HG02943 (cell line): ENCODE results near the gene ZBTB34.
"Not testable (repeated sequence)": the region's sequence is repeated elsewhere in the genome, so short reads cannot be mapped to it uniquely, and the experiment has no call there.

Experiments used
- ATAC-seq: cut with Tn5 transposase; IDR thresholded peaks from one replicate; pipeline ENCODE4 v1.9.1; 2021; ENCODE audit warnings: mild to moderate bottlenecking, low read depth, moderate library complexity; ENCODE audit not compliant: unreplicated experiment

The ZBTB34 gene, protein sequence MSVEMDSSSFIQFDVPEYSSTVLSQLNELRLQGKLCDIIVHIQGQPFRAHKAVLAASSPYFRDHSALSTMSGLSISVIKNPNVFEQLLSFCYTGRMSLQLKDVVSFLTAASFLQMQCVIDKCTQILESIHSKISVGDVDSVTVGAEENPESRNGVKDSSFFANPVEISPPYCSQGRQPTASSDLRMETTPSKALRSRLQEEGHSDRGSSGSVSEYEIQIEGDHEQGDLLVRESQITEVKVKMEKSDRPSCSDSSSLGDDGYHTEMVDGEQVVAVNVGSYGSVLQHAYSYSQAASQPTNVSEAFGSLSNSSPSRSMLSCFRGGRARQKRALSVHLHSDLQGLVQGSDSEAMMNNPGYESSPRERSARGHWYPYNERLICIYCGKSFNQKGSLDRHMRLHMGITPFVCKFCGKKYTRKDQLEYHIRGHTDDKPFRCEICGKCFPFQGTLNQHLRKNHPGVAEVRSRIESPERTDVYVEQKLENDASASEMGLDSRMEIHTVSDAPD

GRCh38 chr9:126860077-126860756, at the start of gene ZBTB34:
Gene ZBTB34, plus strand, starts transcription at chr9:126860639. Its CDS starts 18,761 bp downstream, at chr9:126879400.
- peak; percentile 55 for ATAC-seq

- no peak for ATAC-seq
Measured at GRCh38 chr9:126813072-126813471, 47.4 kb upstream of the ZBTB34 start.

- no peak for ATAC-seq
Measured at GRCh38 chr9:126814091-126814490, 46.3 kb upstream of the ZBTB34 start.

DNA sequence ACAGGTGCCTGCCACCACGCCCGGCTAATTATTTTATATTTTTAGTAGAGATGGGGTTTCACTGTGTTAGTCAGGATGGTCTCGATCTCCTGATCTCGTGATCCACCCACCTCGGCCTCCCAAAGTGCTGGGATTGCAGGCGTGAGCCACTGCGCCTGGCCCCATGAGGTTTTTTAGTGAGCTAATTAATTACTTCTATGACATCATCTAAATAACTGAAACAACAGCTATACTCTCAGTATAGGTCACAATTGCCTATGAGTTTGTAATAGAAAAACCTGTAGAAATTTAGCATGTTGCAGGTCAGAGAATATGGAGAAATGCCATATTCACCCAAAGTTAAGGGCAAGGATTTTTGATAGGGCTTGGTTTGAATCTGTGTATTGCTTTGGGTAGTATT, 42.8 kb upstream of the ZBTB34 start:
- ATAC-seq = not testable (repeated sequence)

- ATAC-seq = no peak
Measured at GRCh38 chr9:126818482-126818881, 42.0 kb upstream of the ZBTB34 start.

DNA sequence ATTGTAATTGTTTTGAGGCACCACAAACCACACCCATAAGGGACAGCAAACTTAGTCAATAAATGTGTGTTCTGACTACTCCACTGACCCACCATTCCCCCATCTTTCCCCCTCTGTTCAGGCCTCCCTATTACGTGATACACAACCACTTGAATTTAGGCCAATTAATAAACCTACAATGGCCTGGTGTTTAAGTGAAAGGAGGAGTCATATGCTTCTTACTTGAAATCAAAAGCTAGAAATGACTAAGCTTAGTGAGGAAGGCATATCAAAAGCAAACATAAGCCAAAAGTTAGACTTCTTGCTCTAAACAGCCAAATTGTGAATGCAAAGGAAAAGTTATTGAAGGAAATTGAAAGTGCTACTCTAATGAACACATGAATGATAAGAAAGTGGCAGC, 41.0 kb upstream of the ZBTB34 start:
- ATAC-seq = no peak

- ATAC-seq = no peak
Measured at GRCh38 chr9:126822278-126822677, 38.2 kb upstream of the ZBTB34 start.

DNA sequence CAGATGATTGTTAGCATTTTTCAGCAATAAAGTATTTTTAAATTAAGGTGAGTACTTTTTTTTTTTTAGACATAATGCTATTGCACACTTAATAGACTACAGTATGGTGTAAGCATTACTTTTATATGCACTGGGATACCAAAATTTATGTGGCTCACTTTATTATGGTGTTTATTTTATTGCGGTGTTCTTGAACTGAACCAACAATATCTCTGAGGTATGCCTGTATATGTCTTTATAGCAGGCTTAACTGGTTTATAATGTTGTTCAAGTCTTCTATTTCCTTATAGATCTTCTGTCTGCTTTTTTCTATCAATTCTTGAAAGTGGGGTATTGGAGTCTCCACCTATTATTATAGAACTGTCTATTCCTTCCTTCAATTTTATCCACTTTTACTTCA, 37.6 kb upstream of the ZBTB34 start:
- ATAC-seq = no peak

DNA sequence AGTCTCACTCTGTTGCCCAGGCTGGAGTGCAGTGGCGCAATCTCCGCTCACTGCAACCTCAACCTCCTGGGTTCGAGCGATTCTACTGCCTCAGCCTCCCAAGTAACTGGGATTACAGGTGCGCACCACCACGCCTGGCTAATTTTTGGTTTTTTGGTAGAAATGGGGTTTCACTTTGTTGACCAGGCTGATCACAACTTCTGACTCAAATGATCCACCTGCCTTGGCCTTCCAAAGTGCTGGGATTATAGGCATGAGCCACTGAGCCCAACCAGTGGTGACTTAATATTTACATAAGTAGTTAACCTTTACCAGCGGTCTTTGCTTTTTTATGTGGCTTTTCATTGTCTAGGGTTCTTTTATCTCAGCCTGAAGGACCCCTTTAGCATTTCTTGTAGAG, 36.4 kb upstream of the ZBTB34 start:
- not testable (repeated sequence) for ATAC-seq

DNA sequence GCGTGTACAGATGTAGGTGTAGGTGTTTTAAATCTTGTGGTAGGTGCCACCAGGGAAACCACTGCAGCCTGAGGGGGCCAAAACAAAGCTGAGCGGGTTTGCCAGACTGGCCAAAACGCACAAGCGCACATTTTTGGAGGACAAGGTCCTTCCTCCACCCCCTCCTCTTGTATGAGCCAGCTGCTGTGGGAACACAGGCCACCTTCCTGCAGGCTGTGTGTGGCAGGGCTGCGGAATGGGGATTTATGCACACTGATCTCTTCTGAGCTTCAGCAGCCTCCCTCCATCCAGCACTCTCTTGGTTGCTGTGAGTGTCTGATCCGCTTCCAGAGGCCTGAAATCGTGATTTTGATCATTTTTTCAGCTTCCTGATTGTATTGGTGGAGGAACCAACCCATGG, 33.2 kb upstream of the ZBTB34 start:
- ATAC-seq = no peak

- no peak for ATAC-seq
Measured at GRCh38 chr9:126829035-126829434, 31.4 kb upstream of the ZBTB34 start.

DNA sequence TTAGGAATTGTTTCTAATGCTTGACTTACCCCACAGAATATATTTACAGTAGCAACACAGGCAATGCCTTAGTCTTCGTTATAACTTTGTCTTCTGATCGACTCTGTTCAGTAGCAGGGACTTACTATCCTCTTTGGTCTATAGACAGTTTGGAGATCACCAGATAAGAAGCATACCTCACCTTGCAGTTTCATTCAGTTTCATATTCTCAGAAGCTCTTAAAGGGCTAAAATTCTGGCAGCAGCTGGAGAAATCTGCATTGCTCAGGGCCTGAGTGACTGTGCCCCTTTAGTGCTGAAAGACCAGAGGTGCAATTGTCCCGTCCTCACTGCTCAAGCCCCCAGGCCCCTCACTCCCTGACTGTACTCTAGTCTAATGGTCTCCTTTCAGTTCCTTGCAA, 29.6 kb upstream of the ZBTB34 start:
- ATAC-seq = no peak

GRCh38 chr9:126832440-126832839, 28.0 kb upstream of the ZBTB34 start:
- no peak for ATAC-seq

DNA sequence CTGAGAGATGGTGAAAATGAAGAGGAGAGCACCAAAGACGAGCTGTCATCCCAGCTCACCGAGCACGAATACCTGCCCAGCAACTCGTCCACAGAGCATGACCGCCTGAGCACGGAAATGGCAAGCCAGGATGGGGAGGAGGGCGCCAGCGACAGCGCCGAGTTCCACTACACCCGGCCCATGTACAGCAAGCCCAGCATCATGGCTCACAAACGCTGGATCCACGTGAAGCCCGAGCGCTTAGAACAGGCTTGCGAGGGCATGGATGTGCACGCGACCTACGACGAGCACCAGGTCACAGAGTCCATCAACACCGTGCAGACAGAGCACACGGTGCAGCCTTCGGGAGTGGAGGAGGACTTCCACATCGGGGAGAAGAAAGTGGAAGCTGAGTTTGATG, 27.4 kb upstream of the ZBTB34 start:
- ATAC-seq = no peak

DNA sequence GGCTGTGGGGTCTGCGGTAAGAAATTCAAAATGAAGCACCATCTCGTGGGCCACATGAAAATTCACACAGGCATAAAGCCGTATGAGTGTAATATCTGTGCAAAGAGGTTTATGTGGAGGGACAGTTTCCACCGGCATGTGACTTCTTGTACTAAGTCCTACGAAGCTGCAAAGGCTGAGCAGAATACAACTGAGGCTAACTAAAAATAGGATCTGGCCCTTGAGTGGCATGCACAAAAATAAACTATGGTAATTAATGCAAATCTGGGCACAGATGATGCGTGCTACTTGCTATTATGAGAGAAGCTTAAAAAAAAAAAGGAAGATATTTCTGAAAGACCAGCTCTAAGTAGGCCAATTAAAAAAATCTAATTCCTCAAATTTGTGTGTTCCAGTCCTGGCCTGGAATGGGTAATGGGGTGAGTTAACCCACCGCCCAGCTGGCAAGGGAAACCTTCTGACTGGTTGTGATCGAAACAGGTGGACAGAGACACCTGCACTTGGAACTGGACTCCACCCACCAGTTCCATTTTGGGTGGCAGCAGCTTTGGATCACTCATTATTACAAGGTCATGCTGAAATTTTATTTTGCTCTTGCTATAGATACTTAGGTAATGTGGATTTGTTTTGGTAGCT, 26.6 kb upstream of the ZBTB34 start:
- no peak for ATAC-seq

DNA sequence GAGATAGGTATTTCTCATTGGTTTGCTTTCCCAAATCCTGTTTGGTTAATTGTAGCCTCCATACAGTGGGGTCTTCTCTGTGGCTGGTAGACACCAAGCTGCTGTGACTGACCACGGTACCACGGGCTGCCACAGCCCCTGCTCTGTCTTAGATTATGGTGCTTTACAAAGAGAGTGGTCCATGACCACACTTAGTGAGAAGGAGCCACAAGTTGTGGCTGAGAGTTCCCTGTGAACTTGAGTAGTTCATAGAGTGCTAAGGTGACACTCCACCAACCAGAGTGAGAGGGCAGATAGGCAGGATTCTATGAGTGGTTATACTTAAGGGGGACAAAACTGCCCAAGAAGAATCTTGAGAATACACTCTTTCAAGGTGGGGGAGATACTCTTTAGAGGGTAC, 25.8 kb upstream of the ZBTB34 start:
- no peak for ATAC-seq

DNA sequence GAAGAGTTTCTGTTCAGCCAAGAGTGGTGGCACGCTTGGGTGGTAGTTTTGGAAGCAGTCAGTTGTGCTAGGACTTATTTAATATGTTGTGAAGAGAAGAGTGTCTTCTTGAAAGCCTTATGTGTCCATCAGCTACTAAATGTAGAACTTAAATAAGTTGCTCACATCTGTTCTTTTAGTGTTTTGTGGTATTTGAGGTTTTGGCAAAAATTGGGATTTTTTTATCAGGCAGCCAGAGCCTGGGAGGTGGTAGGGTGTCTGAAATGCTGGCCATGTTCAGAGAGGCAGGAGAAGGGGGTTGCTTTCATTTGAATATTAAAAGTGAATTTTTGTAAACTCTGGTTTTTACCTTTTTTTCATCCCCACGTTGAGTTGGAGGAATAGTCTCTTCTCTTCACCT, 24.2 kb upstream of the ZBTB34 start:
- ATAC-seq = no peak

GRCh38 chr9:126838055-126838811, 22.2 kb upstream of the ZBTB34 start:
- no peak for ATAC-seq

DNA sequence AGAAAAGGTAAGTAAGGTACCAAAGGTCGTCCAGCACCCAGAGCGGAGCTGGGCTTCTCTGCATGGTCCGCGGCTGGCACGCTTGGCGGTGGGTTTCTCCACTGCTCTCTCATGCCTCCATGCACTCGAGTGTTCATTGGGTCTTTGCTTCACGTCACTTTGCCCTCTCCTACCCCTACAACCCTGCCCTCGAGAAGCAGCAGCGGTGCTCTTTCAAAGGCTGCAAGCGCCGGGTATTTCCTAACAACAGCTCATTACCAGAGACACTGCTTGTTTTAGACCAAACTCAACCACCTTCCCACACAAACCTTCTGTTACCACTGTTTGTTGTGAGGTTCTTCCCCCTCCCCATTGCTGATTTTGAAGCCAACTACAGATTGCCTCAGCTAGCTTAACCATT, 21.5 kb upstream of the ZBTB34 start:
- ATAC-seq = no peak

DNA sequence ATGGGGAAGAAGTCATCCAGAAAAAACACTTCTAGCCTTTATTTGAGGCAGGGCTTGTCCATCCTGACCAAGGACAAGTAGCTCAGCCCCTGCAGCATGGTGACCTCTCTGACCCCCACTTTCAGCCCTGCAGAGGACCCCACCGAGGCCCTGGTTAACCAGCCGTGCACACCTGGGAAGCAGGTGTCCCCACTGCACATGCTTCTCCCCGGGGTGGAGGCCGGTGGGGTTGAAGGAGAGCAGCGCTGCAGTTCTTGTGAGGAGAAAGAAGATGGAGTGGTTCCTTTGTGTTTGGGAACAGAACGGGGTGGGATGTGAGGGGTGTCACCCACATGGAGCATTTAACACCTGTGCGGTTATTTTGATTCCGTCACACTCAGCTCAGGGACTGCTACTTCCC, 21.1 kb upstream of the ZBTB34 start:
- ATAC-seq = no peak
